Astrocyte of the spinal cord (primary cell): ENCODE data around the gene OCLN.
"Not testable (repeated sequence)": the region's sequence is repeated elsewhere in the genome, so short reads cannot be mapped to it uniquely, and the experiment has no call there.

Source experiments
- DNase-seq: peaks from one replicate; pipeline ENCODE4 v3.0.0; 2011; ENCODE audit warnings: low read depth, low spot score
- H3K4me3 ChIP-seq: 2 replicates; pipeline ENCODE4 v1.5.1; 2011; ENCODE audit warnings: low read depth, mild to moderate bottlenecking, low read length, moderate library complexity
- in situ Hi-C: cut with HindIII; loops from 2 replicates; pipeline ENCODE4 v1.10.0; 2017; ENCODE audit warnings: low sequenced_read_pairs
- TF ChIP-seq, protein P1 (sequence below): IDR thresholded peaks from 2 replicates; pipeline ENCODE4 v1.5.1; 2012; ENCODE audit warnings: low read depth, mild to moderate bottlenecking, low read length, inconsistent platforms

OCLN gene

DNA sequence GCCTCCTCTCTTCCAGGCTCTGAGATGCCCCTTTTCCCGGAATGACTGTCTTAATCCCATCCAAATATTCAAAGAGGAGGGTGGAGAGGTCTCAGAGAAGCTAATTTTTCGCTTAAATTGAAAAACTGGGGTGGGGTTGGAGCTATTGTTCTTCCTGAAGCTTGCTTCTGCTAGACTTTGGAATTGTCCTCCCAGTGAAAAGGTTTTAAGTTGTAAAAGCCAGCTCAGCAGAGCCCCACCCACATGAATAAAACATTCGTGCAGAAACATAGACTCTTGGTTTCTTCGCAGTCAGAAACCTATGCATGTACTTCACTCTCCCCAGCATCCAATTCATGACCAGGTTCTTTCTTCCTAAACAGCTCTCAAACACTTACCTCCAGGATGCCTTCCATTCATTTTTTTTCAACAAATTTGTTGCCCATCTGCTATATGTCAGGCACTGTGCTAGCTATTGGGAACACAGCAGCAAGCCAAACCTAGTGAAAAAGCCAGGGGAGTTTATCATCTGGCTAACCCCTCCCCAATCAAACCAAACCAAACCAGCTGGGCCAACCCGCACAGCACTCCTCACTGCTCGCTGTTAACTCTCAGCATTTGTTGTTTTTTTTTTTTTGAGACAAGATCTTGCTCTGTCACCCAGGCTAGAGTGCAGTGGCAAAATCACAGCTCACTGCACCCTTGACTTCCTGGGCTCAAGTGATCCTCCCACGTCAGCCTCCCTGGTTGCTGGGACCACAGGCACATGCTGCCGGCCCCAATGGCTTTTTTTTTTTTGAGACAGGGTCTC lies 37.9 kb upstream of the OCLN start:
- in situ Hi-C loops = no loop called here
- no peak overlapping the region for H3K4me3 ChIP-seq
- TF ChIP-seq, protein P1, sequence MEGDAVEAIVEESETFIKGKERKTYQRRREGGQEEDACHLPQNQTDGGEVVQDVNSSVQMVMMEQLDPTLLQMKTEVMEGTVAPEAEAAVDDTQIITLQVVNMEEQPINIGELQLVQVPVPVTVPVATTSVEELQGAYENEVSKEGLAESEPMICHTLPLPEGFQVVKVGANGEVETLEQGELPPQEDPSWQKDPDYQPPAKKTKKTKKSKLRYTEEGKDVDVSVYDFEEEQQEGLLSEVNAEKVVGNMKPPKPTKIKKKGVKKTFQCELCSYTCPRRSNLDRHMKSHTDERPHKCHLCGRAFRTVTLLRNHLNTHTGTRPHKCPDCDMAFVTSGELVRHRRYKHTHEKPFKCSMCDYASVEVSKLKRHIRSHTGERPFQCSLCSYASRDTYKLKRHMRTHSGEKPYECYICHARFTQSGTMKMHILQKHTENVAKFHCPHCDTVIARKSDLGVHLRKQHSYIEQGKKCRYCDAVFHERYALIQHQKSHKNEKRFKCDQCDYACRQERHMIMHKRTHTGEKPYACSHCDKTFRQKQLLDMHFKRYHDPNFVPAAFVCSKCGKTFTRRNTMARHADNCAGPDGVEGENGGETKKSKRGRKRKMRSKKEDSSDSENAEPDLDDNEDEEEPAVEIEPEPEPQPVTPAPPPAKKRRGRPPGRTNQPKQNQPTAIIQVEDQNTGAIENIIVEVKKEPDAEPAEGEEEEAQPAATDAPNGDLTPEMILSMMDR = no peak
- no peak for DNase-seq

DNA sequence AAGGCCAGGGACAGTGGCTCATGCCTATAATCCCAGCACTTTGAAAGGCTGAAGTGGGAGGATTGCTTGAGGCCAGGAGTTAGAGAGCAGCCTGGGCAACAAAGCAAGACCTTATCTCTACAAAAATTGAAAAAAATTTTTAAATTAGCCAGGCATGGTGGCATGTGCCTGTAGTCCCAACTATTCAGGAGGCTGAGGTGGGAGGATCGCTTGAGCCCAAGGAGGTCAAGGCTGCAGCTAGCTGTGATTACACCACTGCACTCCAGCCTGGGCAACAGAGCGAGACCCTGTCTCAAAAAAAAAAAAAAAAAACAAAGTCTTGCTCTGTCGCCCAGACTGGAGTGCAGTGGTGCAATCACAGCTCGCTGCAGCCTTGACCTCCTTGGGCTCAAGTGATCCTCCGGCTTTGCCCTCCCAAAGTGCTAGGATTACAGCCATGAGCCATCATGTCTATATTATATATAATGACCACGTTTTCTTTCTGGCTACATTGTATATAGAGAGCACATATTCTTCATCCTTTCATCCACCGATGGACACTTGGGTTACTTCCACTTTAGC lies 37.1 kb upstream of the OCLN start:
- in situ Hi-C loops, H3K4me3 ChIP-seq, DNase-seq: not testable (repeated sequence)

DNA sequence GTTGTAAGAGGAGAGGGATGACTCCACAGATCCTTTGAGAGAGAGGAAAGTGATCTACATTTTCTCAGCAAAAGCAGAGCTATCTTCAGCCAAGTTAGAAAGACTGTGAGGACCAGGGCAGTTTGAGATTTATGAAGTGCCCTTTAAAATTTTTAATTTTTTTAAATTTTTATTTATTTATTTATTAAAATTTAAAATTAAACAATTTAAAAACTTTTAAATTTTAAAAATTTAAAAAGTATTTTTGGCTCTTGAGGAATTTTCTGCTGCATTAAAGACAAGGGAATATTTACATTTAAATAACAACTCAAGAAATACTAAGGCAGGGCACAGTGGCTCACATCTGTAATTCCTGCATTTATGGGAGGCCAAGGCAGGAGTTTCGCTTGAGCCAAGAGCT lies 30.4 kb upstream of the OCLN start:
- TF ChIP-seq, protein P1 = no peak
- in situ Hi-C loops = no loop called here
- H3K4me3 ChIP-seq = no peak overlapping the region
- DNase-seq = no peak

DNA sequence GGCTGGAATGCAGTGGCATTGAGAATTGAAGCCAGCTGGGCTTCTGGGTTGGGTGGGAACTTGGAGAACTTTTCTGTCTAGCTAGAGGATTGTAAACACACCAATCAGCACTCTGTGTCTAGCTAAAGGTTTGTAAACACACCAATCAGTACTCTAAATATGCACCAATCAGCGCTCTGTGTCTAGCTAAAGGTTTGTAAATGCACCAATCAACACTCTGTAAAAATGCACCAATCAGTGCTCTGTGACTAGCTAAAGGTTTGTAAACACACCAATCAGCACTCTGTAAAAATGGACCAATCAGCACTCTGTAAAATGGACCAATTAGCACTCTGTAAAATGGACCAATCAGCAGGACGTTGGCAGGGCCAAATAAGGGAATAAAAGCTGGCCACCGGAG lies 26.2 kb upstream of the OCLN start:
- in situ Hi-C loops, H3K4me3 ChIP-seq, DNase-seq: not testable (repeated sequence)

DNA sequence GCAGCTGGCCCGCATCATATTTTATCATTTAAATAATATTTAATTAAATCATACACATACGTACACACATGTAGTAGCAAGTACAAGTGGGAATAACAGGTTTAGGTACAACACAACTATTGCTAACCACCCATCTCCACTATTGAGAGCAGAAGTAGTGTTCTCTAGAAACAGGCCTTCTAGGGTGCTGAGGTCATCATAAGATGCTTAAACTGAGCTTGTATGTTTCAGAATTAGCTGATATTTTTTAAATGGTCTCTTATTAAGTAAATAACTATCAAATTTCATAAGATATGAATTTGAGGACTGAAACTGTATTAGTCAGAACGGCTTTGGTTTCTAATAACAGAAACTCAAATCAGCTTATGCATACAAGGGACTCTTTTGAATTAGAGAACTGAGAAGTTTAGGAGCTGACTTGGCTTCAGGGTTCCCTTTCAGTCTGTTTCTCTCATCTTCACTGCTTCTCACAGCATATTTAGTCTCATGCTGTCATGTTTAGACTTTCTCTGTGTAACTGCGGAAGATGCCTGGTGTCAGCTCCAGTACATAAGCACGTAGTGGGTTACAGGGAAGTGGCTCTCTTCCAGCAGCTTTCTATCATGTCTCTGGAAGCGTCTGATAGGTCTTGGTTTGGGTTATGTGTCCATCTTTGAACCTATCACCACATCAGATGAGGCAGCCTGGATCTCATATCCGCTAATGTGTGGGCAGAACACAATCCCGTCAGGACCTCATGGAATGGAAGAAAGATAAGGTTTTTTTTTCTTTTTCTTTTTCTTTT lies 25.0 kb upstream of the OCLN start:
- DNase-seq = no peak
- TF ChIP-seq, protein P1 = no peak
- in situ Hi-C loops = no loop called here
- no peak overlapping the region for H3K4me3 ChIP-seq

DNA sequence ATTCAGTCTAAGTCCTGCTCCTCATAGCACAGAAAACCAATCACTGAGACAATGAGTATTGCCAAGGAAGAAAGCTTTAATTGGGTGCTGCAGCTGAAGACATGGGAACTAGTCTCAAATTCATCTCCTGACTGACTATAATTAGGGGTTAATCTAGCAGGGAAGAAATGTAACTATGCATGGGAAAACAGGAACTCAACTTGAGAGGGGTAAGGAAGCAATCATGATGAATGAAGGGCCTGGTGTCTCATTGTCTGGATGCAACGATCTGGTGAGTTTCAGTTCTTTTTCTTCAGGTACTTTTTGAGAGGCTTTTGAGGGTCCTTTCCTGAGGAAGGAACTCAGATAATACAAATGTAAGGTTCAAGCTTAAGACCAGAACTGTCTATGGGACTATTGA lies 24.0 kb upstream of the OCLN start:
- in situ Hi-C loops = no loop called here
- no peak for DNase-seq
- no peak overlapping the region for H3K4me3 ChIP-seq
- TF ChIP-seq, protein P1 = no peak

DNA sequence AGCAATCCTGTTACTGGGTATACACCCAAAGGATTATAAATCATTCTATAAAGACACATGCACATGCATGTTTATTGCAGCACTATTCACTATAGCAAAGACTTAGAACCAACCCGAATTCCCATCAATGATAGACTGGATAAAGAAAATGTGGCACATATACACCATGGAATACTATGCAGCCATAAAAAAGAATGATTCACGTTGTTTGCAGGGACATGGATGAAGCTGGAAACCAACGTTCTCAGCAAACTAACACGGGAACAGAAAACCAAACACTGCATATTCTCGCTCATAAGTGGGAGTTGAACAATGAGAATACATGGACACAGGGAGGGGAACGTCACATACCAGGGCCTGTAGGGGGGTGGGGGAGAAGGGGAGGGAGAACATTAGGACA lies 21.1 kb upstream of the OCLN start:
- DNase-seq, in situ Hi-C loops, H3K4me3 ChIP-seq: not testable (repeated sequence)

DNA sequence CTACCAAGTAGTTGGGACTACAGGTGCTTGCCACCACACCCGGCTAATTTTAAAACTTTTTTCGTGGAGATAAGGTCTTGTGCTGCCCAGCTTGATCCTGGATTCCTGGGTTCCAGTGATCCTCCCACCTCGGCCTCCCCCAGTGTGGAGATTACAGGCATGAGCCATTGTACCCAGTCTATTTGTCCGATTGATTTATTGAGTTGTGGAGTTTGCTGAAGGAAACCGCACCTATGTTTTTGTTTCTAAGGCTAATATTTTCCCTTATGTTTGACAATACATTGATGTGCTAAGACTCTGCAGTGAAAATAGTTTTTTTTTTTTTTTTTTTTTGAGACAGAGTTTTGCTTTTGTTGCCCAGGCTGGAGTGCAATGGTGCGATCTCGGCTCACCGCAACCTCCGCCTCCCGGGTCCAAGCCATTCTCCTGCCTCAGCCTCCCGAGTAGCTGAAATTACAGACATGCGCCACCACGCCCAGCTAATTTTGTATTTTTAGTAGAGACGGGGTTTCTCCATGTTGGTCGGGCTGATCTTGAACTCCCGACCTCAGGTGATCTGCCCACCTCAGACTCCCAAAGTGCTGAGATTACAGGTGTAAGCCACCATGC lies 20.0 kb upstream of the OCLN start:
- DNase-seq, in situ Hi-C loops, H3K4me3 ChIP-seq: not testable (repeated sequence)
